Activated T-helper 9 cell treated with anti-CD3 and anti-CD28 coated beads, Interleukin-2, amount 50 U/mL, for 16 hours (primary cell): ENCODE measurements around the gene LARGE1.

Source experiments
- DNase-seq: peaks from one replicate; pipeline ENCODE4 v3.0.0-alpha.2; 2020; ENCODE audit warnings: low read depth

The LARGE1 gene

DNA sequence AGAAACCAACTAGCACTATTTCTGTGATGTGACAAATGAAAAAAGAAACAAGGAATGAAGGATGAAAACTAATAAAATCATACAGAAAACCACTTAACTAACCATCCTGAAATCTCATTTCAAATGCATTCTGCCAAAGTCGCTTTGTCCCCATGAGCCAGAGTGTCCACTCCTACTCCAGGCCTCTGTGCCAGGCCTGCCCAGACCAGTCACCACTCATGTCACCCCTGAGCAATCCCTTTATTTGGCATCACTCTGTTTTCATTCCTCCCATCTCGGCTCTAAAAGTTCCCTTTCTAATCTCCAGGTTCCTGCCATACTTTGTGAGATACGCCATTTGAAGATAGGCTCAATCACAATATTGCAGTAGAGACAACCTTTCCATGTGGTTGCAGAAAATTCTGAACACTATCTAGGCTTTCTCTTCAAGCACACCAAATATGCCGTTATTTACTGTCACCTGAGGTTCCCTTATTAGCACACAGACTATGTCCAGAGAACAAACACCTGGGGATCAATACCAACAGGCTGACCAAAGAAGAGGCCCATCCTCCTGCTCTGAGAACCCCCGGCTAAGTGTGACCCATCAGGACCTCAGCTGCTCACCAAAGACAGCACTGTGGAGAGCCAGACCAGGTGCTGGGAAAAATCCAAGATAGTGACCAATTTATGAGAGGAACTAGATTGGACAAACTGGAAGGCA, 202.4 kb downstream of the LARGE1 start:
- DNase-seq, result no peak

DNA sequence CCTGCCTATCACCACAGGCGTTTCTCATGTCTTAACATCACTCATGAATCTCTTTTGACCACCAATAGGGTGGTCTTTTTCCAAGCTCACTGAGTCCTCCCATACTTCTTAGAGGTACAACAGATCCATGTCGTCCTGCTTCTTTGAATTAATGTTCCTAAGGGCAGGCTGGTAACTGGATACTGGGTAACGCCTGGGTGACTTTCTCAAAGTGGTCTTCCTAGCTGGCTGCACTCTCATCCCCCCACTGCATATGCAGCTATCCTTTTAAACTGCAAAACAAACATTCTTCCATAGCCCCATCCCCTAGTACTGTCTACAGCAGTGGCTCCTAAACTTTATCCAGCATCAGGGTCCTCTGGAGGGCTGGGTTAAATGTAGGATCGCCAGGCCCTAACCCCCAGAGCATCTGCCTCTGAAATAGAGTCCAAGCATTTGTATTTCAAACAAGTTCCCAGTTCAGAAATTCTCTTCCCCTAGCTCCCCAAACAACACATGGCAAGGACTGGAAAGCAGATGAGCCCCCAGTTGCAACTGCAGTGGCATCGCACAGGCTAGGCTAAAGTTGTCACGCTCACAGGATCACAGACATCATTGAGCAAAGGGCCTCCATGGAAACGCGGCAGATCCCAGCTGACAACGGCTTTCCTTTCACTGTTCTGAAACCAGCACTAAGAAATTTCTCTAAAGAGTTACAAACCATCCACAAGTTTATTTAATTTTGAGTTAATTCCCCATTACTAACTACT, 204.9 kb downstream of the LARGE1 start:
- no peak for DNase-seq

DNA sequence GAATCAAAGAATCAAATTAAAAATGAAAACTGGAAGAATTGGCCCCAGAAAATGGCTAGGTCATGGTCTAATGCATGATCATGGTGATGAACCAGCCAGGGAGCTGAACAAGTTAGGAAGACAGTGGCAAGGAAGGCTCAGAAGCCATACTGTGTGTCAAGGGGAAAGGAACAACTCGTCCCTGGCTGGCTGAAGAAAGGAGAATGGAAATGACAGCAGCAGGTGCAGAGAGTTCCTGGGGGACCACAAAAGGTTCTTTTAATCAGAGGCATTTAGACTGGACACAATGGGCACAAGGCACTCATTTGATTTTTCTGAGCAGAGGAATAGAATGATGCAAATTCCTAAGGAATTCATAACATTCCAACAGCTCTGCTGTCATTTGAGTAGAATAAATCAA, 209.9 kb downstream of the LARGE1 start:
- no peak for DNase-seq

DNA sequence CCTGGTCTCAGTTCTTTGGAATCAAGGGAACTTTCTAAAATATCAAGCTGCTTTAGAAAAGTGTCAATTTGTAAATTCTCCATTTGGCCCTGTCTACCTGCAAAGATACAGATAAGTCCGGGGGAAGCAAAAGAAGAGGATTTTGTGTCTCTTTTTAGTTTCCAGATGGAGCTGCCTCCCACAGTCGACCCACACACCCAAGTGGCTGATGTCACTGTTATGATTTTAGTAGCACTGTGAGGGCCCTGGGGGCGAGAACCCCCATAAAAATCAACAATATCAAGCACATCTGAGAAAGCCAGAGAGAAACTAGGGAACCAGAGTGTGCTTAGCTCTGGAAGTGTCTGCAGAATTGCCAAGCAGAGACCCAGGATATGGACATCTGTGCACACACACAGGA, 212.7 kb downstream of the LARGE1 start:
- no peak for DNase-seq

DNA sequence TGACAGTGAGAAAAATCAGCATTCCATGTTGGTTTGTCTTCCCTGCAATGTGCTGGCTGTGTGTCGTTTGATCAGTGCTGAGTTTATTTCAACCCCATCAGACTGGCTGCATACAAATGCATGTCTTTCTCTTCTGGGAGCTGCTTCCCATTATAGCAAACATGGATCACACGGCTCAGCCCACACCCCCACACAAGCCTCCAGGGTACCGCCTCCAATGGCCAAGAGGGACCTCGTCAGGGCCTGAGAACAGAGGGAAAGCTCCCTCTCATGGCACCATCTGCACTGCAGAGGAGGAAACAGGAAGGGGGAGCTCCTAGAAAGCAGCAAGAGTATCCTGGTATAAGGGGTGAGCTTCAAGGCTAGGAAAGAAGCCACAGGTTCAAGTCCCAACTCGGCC, 214.2 kb downstream of the LARGE1 start:
- DNase-seq, result no peak

DNA sequence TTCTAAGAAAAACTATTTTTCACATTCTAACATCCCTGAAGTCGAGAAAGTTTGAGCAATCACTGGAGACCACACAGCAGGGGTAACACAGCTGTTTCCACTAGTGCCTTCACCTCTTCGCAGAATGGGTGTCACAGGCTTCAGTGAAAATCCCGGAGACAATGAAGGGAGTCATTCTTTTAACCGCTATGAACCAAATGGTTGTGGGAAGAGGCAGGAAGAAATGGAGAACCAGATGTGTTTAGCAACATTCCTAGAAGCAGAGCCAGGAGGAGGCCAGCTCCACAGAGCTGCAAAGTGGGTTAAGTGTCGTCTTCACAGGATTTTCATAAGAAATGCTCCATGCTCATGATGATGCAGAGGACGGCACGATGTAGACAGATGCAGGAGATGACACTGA, 221.1 kb downstream of the LARGE1 start:
- no peak for DNase-seq

DNA sequence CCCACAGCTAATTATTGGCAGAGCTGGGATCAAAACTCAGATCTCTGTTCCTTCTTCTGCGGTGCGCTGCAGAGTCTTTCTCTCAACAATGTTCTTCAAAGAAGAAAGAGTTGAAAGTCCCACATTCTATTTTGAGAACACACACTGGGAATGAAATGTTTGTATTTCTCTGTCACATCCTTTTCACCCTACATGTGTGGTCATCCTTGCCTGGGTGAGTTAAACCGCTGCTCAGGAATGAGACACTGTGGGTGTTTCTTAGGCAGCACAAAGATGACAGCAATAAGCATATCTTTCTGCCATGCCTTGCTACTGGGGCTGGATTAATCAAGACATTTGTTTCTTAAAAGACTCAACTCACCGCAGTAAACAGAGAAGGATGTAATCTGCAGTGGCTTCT, 222.6 kb downstream of the LARGE1 start:
- DNase-seq, result no peak

DNA sequence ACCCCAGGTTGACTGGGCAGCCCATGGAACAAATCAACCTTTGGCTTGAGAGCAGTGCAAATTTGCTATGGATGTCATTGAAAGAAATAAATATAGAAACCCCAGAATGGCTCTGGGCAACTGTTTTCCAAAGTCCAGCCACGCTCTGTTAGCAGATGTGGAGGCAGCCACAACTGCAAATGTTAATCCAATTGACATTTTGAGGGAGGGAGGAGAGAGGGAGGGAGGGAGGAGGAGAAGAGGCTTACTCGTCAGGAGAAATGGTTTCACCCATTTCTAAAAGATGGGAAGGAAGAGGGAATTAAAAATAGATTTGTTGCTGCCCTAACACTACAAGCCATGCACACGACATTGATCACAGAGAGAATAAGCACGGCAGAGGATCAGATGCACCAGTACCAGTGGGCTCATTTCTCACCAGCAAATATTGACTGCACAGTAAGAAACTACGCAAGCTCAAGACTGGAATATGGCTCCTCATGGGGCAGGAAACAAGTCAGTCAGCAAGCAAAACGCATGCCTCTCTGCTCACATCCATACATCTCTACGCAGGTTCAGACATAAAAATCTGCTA, 229.1 kb downstream of the LARGE1 start:
- DNase-seq, result no peak

DNA sequence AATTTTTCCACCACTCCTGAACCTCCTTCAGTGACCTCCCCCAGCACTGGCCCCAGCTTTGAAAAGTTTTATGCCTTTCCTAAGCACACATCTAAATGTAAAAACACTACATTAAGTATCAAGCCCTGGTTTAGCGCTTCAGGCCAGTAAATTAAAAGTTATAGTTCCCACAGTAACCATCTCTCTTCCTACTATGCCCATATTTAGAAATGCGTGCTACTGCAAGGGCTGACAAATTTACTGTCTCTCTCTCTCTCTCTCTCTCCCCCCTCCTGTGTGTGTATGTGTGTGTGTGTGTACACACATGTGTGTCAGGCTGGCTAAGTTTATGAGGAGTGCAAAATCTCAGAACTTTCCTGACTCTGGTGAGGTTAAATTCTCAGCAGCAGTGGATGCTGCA, 231.4 kb downstream of the LARGE1 start:
- no peak for DNase-seq

DNA sequence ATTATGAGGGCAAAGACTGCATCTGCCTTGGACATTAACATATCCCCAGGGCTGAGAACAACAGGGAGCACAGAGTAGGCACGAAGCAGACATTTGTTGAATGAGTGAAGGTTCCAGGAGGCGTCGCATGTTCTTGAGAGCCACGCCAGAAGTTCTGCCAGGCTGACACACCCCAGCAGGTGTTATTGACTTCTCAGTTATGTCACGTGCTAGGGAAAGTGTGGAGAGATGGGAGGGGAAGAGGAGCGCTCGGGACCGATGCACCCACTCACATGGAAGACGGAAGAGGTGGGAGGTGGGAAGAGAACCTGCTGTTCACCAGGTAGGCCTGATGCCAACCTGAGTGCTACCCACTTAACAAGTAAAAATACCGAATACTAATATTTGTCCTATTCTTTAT, 232.8 kb downstream of the LARGE1 start:
- no peak for DNase-seq

DNA sequence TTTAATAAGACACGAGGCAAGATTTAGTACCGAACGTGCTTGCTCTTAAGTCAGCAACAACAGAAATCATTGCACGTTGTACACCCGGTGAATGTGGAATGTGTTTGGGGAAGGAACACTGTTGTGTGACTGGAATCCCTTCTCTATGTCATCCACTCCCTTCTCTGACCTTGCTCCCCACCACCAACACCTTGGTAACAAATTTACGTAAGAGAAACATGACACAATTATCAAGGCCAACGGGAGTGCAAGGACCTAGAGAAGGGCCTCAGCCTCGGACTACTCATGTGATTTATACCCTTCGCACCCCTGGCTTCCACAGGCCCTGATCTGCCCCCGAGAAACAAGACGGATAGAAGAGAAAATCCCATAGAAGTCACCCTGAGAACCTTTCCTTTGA, 236.2 kb downstream of the LARGE1 start:
- no peak for DNase-seq

DNA sequence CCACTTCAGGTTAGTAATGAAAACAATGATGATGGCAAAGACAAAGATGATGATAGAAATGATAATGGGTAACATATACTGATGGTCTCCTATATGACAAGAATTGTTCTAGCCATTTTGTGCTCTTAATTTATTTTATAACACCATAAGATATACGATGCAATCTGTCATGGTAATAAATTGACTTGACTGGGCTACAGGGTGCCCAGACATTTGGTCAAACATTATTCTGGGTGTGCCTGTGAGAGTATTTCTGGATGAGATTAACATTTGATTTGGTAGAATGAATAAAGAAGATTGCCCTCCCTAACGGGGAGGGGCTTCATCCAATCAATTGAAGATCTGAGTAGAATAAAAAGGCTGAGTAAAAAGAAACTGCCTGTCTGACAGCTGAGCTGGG, 237.3 kb downstream of the LARGE1 start:
- DNase-seq, result no peak

DNA sequence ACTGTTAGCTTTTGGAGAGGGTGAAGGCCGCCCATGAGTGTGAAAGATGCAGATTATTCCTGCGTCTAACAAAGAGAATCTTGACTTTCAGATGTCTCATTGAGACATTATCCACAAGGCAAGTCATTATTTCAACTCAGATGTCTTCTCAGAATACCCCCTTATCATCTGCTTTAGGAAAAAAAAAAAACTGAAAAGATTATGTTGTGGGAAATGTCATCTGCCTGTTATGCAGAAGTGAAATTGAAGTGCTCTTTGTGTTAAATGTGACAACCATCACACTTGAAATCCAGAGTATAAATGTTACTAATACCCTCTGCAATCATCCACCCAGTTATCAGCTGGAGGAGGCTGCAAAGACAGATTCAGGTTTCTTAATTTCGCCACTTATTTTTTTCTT, 239.6 kb downstream of the LARGE1 start:
- no peak for DNase-seq

DNA sequence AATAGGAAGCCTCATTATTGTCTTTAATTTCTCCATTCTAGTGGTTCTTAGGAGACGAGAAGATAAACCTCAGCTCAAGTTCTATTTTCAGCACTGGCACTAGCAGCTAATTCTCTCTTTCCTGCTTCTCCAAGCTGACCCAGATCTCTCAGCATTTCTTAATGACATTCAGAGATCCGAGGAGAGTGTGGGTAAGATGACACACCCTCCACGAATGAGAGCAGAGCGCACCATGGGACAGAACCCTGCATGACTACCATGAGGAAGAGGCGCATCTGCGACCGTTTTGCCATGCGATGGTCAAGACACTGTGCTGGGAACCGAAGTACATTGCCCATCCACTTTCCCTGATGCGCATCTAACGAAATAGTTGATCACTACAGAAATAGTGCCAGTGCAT, 241.8 kb downstream of the LARGE1 start:
- DNase-seq, result no peak

DNA sequence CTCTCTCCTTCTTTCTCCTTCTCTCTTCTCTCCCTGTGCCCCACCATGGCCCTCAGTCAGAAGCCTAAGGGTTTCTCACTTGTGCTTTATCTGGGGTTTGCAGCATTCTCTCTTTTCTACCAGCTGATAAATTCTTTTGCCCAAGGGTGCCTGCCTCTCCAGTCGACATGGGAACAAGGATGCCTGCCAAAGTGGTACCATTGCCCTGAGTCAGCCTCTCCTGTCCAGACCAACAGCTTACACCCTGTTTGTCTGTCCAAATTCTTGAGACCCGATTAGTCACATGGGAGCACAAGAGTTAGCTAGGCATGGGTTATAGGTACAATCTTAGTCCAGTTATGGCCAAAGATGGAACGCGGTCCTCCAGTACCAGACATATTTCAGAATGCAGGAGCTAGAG, 242.7 kb downstream of the LARGE1 start:
- no peak for DNase-seq

DNA sequence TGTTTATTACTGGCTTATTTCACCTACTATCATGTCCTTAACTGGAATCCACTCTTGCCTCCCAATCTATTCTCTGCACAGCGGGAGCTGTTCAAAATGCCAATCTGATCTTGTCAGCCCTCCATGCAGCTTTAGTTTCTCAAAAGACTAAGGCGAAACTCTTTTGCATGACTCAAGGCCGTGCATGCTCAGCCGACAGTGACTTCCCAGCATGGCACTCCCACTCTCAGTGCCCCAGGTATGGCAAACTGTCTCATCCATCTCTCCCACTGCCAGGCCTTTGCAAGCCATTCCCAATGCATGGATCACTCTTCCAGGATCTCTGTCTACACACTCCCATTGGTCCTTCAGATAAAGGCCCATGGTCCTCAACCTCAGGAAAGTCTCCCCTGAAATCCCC, 245.9 kb downstream of the LARGE1 start:
- no peak for DNase-seq

DNA sequence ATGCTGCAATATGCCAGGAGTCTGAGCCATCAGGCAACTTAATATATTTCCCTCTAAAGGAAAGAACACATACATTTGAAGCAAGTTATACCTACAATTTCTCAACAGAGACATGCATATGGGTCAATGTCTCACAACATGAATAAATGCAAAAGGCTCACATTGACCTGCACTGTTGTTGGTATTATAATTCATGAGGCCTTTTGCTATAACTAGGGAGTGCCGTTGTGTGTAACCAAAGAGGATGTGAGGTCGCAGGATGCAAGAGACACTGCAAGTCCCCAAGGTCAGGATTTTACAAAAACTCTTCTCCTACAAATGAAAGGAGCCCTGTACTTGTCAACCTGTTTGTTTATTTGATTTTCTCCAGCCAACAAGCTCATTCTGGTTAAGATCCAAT, 250.5 kb downstream of the LARGE1 start:
- DNase-seq, result no peak

DNA sequence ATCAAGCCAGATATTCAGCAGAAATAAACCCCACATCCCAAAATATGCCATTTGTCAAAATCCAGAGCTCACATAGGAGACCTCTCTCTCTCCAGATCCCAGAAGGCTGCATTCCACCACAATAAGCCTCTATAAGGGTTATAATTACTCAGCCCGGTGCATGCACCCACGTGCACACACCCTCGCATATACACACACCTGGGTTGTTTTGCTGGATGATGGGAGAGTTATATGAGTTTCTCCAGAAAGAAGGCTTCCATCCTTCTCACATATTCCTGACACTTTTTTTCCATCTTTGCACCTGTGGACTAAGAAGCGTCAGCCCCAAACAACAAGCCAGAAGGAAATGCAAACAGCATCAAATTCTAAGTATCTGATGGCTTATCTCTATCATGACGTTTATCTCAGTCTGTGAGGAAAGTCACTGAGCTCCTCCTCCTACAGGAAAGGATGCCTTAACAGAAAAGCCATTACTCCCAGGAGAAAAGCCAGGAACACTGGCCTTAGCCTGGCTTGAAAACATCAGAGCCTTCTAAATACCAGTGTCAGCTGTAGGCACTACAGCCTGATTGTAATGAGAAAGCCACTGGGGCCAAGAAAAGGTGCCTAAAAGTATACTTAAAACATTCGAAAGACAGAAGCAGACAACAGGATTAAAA, 253.2 kb downstream of the LARGE1 start:
- DNase-seq, result no peak

DNA sequence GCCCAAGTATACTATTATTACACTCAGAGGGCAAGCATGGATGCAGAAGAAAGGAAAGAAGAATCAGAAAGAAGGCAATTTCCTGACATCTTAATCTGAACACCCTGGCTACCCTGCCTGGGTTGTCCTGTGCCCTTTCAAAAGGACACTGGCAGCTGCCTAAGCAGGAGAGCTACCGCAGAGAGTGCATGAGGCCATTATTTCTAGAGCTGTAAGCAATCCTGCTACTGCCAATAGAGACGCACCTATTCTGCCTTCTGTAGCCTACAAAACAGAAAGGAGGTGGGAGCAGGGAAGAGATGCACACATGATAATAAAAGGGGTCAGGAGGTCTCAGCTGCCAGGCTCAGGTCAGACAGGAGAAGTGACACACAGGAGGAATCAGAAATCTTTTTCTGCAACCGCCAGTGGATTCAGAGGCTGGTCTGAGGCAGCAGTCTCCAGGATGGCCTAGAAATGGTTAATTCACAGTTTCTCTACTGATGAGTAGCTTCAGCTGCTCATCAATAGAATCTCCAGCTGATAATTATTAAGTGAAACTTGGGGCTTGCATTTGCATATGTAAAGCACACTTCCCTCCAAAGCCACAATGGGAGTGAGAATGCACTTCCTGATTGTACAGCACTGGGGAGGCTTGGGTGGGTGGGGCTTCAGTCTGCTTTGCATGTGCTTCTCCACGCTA, 253.9 kb downstream of the LARGE1 start:
- no peak for DNase-seq

DNA sequence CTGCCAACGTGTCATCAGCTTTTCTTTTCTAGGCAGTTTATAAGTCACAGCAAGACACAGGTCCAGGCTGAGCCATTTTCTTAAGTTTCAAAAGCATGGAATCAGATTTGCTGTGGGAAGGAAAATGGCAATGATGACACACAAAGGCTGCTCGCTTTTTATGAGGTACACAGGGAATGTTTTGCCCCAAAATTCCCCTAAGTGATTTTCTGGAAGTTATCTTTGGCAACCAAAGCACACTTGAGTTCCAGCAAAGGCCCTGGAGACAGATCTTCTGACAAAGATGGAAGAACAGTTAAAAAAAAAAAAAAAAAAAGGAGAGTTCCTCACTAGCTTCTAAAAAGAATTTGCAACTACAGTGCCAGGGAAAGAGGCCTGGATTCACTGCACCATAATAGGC, 260.8 kb downstream of the LARGE1 start:
- DNase-seq, result no peak

DNA sequence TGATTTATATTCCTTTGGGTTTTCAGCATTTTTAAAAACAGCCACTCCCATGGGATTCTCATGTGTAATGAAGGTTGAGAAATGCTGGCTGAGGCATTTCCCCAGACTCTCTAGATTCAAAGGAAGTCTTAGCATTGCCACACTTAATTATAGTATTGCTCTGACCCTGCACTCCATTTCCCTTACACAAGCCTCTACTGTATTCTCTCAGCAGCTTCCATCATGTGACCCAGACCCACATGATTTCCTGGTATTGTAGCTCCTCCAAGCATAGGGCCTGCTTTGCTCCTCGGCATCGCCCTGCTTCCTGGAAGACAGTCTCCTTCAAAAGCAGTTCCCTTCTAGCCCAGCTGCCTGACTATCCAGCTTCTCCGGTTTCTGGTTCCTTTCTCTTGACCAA, 261.5 kb downstream of the LARGE1 start:
- DNase-seq, result no peak

DNA sequence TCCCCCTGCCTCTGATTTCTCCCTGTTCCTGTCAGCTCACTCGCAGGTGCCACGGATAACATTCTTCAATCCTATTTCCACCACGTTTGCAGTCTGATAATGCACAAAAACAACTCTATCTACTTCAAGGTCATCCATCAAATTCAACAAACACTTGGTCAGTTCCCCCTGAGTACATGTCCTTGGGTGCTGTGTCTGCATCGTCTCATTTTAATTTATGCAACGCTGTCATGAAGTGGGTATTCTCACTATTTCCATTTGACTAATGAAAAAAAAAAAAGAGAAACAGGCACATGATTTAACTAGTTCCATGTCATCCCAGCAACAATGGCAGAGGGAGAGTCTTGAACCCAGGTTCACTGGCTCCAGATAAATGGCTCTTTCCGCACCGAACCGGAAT, 262.6 kb downstream of the LARGE1 start:
- no peak for DNase-seq
